CD4-positive, alpha-beta T cell treated with Interleukin-4 for 4 hours (primary cell): Measurements from ENCODE around the gene IL18BP.

Experiments used
- DNase-seq: peaks from one replicate; pipeline ENCODE4 v3.0.0-alpha.2; 2020

The IL18BP gene

DNA sequence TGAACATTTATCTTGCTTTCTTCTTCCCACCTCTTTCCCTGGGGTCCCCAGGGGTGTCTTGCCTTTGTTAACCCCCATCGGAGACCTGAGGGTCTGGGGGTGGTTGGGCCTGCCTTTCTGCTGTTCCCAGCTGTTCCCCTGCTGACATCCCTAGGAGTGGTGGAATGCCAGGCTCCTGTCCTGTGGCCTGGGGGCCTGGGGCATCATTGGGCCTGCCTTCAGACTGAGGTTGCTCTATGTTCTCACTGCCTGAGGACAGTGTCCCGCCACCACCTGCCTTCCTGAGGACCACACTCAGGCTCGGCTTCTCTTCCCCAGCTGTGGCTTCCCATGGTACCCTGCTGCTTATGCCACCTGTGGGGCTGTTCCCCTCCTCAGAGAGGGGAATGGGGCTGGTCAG, 1.1 kb upstream of the IL18BP start:
- DNase-seq, result no peak

DNA sequence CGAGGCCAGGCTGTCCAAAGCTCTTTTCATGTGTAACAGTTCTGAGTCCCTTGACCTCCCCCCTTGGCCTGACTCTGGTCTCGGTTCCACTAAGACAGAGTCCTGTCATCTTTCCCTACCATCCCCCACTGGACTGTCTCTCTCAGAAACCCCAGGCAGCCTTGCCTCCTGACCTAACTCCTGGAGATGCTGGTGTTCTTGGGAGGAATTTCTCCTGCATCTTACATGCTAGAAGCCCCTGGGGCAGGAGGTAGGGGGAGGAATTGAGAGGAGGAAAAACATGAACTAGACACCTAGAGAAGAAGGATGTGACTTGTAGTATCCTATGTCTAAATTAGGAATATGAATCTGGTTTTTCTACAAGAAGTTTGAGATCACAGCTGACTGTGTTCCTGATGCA, 648 bp upstream of the IL18BP start:
- DNase-seq, result no peak

DNA sequence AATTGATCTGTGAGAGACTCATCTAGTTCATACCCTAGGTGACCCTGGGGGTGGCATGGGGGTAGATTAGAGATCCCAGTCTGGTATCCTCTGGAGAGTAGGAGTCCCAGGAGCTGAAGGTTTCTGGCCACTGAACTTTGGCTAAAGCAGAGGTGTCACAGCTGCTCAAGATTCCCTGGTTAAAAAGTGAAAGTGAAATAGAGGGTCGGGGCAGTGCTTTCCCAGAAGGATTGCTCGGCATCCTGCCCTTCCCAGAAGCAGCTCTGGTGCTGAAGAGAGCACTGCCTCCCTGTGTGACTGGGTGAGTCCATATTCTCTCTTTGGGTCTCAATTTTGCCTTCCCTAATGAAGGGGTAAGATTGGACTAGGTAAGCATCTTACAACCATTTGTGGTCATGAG, 653 bp downstream of the IL18BP start:
- DNase-seq, result no peak

- DNase-seq, result no peak
Observed at GRCh38 chr11:71999798-72000197, 1.1 kb downstream of the IL18BP start.

GRCh38 chr11:72000202-72000867, 1.6 kb downstream of the IL18BP start:
- DNase-seq, result no peak

DNA sequence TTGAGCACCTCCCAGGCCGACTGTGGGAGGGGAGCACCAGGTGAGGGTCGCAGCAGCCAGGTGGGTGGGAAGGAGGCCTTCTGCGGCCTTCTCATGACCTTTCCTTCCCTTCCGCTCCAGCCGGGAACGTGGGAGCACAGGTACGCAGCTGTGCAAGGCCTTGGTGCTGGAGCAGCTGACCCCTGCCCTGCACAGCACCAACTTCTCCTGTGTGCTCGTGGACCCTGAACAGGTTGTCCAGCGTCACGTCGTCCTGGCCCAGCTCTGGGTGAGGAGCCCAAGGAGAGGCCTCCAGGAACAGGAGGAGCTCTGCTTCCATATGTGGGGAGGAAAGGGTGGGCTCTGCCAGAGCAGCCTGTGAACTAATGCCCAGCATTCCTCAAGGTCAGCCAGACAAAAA, 2.6 kb downstream of the IL18BP start:
- no peak for DNase-seq

DNA sequence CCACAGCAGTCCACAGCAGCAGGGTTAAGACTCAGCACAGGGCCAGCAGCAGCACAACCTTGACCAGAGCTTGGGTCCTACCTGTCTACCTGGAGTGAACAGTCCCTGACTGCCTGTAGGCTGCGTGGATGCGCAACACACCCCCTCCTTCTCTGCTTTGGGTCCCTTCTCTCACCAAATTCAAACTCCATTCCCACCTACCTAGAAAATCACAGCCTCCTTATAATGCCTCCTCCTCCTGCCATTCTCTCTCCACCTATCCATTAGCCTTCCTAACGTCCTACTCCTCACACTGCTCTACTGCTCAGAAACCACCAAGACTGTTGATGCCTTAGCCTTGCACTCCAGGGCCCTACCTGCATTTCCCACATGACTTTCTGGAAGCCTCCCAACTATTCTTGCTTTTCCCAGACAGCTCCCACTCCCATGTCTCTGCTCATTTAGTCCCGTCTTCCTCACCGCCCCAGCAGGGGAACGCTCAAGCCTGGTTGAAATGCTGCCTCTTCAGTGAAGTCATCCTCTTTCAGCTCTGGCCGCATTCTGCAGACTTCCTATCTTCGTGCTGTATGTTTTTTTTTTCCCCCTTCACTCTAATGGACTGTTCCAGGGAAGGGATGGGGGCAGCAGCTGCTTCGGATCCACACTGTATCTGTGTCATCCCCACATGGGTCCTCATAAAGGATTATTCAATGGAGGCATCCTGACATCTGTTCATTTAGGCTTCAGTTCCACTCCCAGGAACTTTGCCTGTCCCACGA, 3.3 kb downstream of the IL18BP start:
- DNase-seq, result no peak

- DNase-seq, result no peak
Observed at GRCh38 chr11:72002841-72003775, 4.4 kb downstream of the IL18BP start.

DNA sequence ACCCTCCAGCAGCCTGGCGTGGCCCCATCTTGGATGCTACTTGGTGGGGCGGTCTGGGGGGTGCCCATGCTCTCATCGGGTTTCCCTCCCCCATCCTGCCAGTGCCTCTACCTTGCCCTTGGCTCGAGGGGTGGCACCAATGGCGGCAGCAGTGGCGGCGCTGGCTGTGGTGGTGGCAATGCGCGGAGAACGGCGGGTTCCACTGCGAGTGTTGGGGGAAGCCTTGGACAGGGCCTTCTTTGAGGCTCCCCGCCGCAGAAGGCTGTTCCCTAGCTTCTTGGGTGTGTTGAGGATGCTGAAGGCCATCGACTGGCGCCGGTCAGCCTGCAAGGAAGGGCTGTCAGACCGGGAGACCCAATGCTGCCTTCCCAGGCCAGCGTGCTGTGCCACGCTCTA, 5.1 kb downstream of the IL18BP start:
- no peak for DNase-seq

- no peak for DNase-seq
Observed at GRCh38 chr11:72004515-72005346, 6.0 kb downstream of the IL18BP start.

GRCh38 chr11:72005347-72006260, 6.9 kb downstream of the IL18BP start:
- no peak for DNase-seq

GRCh38 chr11:72006309-72007088, 7.8 kb downstream of the IL18BP start:
- no peak for DNase-seq

DNA sequence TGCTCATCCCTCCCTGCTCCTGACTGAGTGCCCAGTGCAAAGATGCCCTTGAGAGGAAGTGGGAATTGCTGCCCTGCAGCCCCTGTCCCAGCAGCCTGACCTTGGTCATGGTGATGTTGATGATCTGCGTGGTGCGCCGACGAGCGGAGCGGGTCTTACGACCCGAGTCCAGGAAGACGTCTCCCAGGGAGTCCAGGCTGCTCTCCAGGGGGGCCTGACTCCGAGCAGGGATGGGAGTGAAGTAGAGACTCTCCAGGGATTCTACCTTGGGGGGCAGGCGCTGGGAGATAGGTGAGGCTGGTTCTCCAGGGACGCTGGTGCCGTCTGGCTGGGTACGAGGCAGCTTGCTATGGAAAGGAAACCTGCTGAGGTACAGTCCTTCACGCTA, 8.4 kb downstream of the IL18BP start:
- DNase-seq, result no peak

- DNase-seq, result no peak
Observed at GRCh38 chr11:72007587-72007986, 8.9 kb downstream of the IL18BP start.

DNA sequence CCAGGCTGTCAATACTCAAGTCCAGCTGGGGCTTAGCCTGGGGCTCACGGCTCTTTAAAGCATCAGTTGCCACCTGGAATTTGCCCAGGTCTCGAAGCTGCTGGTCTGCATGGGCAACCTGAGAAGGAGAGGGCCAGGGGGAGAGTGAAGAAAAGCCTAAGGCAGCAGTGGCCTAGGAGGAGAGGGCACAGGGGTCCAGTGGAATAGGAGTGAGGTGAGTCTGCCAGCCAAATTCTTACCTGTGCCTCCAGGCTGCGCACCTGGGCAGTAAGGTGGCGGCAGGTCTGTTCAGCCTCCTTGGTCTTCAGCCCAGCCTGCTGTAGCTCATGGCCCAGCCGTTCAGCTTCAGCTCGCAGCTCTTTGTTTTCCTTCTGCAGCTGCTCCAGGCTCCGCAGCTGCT, 10.0 kb downstream of the IL18BP start:
- DNase-seq, result no peak

DNA sequence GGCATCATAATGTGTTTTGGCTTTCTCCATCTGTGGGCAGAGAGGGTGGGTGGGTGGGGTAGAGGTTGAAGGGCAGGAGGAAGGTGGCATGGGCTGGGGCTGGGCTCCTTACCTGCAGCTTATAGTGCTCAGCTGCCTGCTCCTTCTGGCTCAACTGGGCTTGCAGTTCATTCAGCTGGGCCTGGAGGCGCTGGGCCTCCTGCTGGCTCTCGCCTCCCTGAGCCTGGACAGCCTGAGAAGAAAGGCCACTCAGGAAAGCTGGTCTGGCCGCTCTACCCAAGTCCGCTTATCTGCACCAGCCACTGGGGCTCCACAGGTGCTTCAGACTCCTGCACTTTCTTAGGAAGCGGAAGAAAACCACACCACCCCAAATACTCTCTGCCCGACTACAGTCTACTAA, 10.4 kb downstream of the IL18BP start:
- no peak for DNase-seq

- DNase-seq, result no peak
Observed at GRCh38 chr11:72010529-72011233, 12.0 kb downstream of the IL18BP start.

DNA sequence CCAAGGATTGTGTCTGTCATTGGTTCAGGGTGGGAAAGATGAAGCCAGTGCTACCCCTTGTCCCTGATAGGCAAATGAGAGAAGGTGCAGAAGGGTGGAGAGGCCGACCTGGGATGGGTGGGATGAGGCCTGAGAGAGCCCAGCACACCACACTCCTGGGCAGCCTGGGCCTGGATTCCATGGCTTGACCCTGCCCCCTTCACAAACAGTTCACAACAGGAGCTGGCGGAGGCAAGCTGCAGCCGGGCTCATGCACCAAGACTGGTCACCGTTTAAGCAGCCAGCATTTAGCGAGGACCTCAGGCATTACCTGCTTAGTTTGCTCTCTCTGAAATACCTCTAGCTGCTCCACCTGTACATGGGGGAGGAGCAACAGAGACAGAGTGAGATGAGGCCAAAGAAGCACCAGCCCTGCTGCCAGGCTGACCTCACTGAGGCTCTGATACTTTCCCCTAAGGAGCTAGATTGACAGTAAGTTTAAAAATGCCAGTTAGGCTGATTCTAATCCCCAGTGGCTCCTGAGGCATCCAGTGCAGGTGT, 13.5 kb downstream of the IL18BP start:
- DNase-seq, result no peak

- DNase-seq, result no peak
Observed at GRCh38 chr11:72012897-72013721, 14.4 kb downstream of the IL18BP start.
